Body of pancreas (tissue), 4 donors: ENCODE data around the gene FOXJ3. TPM values are rescaled to one million over a fixed set of nuclear protein-coding genes. Genes with fewer than 3 reads are reported as not detected.

Experiments used
- ATAC-seq: fragments of 150-250 bp; one replicate; pipeline ENCODE4 v1.9.1; 2016
- DNase-seq, 4 donors: peaks; one replicate each; pipeline ENCODE4 v3.0.0-alpha.2; 2019
- H3K27ac ChIP-seq, 4 donors: fragments of 200-600 bp; sonication (generic); 1 replicate in 3 of 4; 2 replicates in 1 of 4; pipeline versions ENCODE4 v1.5.1 to v1.6.1; 2016 to 2019; ENCODE audit warnings: mild to moderate bottlenecking in 1 of 4, mixed read lengths in 1 of 4, moderate library complexity in 1 of 4
- H3K27me3 ChIP-seq, 2 donors: fragments of 200-600 bp; sonication (generic); one replicate each; pipeline ENCODE4 v1.6.0; 2016; ENCODE audit warnings: mild to moderate bottlenecking in 1 of 2
- H3K36me3 ChIP-seq, 2 donors: fragments of 200-600 bp; sonication (generic); replicated peaks in 1 of 2; 2 replicates each; pipeline ENCODE4 v1.5.1; 2016; ENCODE audit warnings: low read depth in 2 of 2; ENCODE audit not compliant: insufficient read depth in 1 of 2
- H3K4me1 ChIP-seq: fragments of 200-600 bp; sonication (generic); one replicate; pipeline ENCODE4 v1.6.0; 2016
- H3K4me3 ChIP-seq, 2 donors: fragments of 200-600 bp; sonication (generic); 1 replicate in 1 of 2; 2 replicates in 1 of 2; pipeline ENCODE4 v1.5.1; 2016 to 2019
- H3K9me3 ChIP-seq, 3 donors: fragments of 200-600 bp; sonication (generic); 1 replicate in 2 of 3; 2 replicates in 1 of 3; pipeline ENCODE4 v1.5.1; 2016
- CTCF ChIP-seq, 7 experiments: fragments of 450-650 bp in 4 of 7; fragments of 200-600 bp in 3 of 7; sonication (generic) in 3 of 7; IDR thresholded peaks; one replicate each; pipeline ENCODE4 v1.5.1; 2016 to 2019; ENCODE audit warnings: antibody characterized with exemption in 7 of 7
- POLR2A ChIP-seq, 3 donors: fragments of 450-650 bp; IDR thresholded peaks; one replicate each; pipeline ENCODE4 v1.6.1; 2016; ENCODE audit warnings: antibody characterized with exemption in 3 of 3, mild to moderate bottlenecking in 2 of 3
- WGBS, 2 donors: methylation state at CpG; one replicate each; pipeline ENCODE4 v1.1.5; 2017; 5-methylcytosine and 5-hydroxymethylcytosine counted together
- intact Hi-C: fragments of 100-400 bp; cut with DNase I; formaldehyde crosslinking; loops from one replicate; pipeline ENCODE4 v1.15.1; 2023
- total RNA-seq, 2 donors: library from RNA; depleted of rRNA; stranded (reverse); fragments of >200 nt; gene quantifications; one replicate each; pipeline ENCODE4 v1.1.0, GENCODE V29; 2016

The FOXJ3 gene
- total RNA-seq, 2 donors from 2014 or later = 25.2 to 50.4 TPM

- no peak for ATAC-seq
- intact Hi-C loops = no loop called here
- 46 to 55% methylated on average over 2 of the region's 2 CpGs for WGBS, 2 donors
- Histone ChIP-seq H3K4me3 (no peak overlapping the region), H3K36me3 (no peaks in the 10 kb centered on the region), H3K9me3 (no peaks in the 10 kb centered on the region), H3K27ac (no peak overlapping the region), H3K4me1 (no peaks in the 10 kb centered on the region), H3K27me3 (no peaks in the 10 kb centered on the region)
- TF ChIP-seq POLR2A (IDR thresholded peaks at IDR 0.05) (no peak), CTCF (IDR thresholded peaks at IDR 0.05) (no peak)
- no peak for DNase-seq
These were observed 44.9 kb downstream of the FOXJ3 start for GRCh38 chr1:42290130-42290529.

DNA sequence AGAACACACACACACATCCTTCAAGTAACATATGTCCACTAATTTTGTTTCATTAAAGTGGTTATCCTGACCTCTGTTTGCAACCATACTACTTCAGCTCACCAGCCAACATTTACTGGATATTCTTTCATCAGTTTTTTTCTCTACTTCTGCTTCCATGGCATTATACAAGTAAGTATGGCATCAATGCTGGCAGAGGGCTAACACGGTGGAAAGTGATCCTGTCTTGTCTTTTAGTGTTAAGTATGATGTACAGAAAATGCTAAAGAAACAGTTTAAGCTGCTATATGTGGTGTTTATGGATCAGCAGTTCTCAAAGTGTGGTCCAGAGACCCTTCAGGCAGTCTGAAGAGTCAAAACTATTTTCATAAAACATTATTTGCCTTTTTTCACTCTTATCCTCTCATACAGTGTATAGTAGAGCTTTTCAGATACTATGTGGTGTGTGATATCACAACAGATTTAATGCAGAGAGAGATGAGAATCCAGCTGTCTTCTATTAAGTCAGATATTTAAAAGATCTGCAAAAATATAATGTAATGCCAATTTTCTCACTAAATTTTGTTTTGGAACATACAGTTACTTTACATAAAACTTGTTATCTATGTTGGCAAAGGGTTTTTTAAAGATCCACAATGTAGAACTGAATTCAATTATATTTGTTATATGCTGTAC lies 46.6 kb downstream of the FOXJ3 start:
- 80 to 93% methylated on average over 1 of the region's 1 CpG for WGBS, 2 donors
- H3K4me1 ChIP-seq = peaks cover 6% of the 10 kb centered on the region

GRCh38 chr1:42282867-42283583 lies 52.0 kb downstream of the FOXJ3 start:
- ATAC-seq = no peak
- Histone ChIP-seq H3K4me3 (no peak overlapping the region), H3K36me3 (no peaks in the 10 kb centered on the region), H3K27me3 (no peaks in the 10 kb centered on the region), H3K4me1 (peaks cover 27% of the 10 kb centered on the region), H3K27ac (no peak overlapping the region), H3K9me3 (no peaks in the 10 kb centered on the region)
- DNase-seq = no peak
- TF ChIP-seq CTCF (IDR thresholded peaks at IDR 0.05) (no peak), POLR2A (IDR thresholded peaks at IDR 0.05) (no peak)
- 74 to 92% methylated on average over 5 of the region's 5 CpGs for WGBS, 2 donors
- intact Hi-C loops = no loop called here

More for the DNA sequence above, 46.6 kb downstream of the FOXJ3 start:
- intact Hi-C loops = no loop called here
- Histone ChIP-seq H3K9me3 (no peaks in the 10 kb centered on the region), H3K36me3 (no peaks in the 10 kb centered on the region), H3K4me3 (no peak overlapping the region), H3K27ac (no peak overlapping the region), H3K27me3 (no peaks in the 10 kb centered on the region)
- TF ChIP-seq CTCF (IDR thresholded peaks at IDR 0.05) = no peak
- no peak for TF ChIP-seq POLR2A (IDR thresholded peaks at IDR 0.05)
- ATAC-seq (no peak), DNase-seq (no peak)

GRCh38 chr1:42282024-42282579 lies 52.9 kb downstream of the FOXJ3 start:
- TF ChIP-seq CTCF (IDR thresholded peaks at IDR 0.05) (no peak), POLR2A (IDR thresholded peaks at IDR 0.05) (no peak)
- H3K36me3 ChIP-seq = no peaks in the 10 kb centered on the region
- ATAC-seq (no peak), DNase-seq (no peak)
- H3K9me3 ChIP-seq = no peaks in the 10 kb centered on the region
- H3K27ac ChIP-seq = no peak overlapping the region
- H3K4me3 ChIP-seq = no peak overlapping the region
- intact Hi-C loops = no loop called here
- H3K4me1 ChIP-seq = peaks cover 27% of the 10 kb centered on the region
- WGBS, 2 donors = 93 to 94% methylated on average over 2 of the region's 2 CpGs
- H3K27me3 ChIP-seq = no peaks in the 10 kb centered on the region
